GM13976 (cell line): ENCODE measurements around the gene ATP5MG.
"Not testable (repeated sequence)": the region's sequence is repeated elsewhere in the genome, so short reads cannot be mapped to it uniquely, and the experiment has no call there.

Source experiments
- DNase-seq: peaks from one replicate; pipeline ENCODE4 v3.0.0; 2012; ENCODE audit warnings: low spot score
- in situ Hi-C: fragments of 300-500 bp; cut with MboI; formaldehyde crosslinking; loops from one replicate; pipeline ENCODE4 v1.12.0; 2022; ENCODE audit warnings: low sequenced_read_pairs, mixed read lengths, inconsistent platforms; ENCODE audit not compliant: unreplicated experiment
- TF ChIP-seq, protein P1 (sequence below): IDR thresholded peaks from 2 replicates; pipeline ENCODE4 v1.5.1; 2012; ENCODE audit warnings: borderline replicate concordance, mild to moderate bottlenecking; ENCODE audit not compliant: insufficient read depth; ENCODE audit errors: extremely low read depth, missing control alignments, control extremely low read depth

ATP5MG gene

DNA sequence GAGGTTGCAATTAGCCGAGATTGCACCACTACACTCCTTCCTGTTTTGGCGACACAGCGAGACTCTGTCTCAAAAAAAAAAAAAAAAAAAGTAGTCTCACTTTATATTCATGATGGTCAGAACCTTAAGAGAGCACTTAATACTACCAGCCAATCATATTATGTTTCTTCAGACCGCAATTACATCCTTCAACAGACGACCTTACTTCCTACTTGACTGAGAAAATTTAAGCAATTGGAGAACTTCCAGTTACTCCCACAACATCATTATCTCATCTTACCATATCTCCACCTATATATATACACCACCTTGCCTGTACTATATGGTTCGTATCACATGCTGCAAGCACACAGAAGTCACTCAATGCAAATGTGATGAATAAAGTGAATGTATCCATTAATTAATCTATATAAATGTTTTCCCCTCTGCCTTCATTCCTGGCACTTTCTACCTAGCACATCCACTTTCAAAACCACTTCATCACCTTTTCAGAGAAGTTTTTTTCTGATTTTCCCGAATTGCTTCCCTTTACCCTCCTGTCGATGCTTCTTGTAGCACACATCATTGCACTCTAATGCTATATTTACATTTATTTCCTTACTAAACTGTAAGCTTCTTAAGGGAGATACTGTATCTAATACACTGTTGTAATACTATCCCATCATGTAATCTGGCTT is 13.8 kb downstream of the ATP5MG start:
- DNase-seq = no peak
- TF ChIP-seq, protein P1, sequence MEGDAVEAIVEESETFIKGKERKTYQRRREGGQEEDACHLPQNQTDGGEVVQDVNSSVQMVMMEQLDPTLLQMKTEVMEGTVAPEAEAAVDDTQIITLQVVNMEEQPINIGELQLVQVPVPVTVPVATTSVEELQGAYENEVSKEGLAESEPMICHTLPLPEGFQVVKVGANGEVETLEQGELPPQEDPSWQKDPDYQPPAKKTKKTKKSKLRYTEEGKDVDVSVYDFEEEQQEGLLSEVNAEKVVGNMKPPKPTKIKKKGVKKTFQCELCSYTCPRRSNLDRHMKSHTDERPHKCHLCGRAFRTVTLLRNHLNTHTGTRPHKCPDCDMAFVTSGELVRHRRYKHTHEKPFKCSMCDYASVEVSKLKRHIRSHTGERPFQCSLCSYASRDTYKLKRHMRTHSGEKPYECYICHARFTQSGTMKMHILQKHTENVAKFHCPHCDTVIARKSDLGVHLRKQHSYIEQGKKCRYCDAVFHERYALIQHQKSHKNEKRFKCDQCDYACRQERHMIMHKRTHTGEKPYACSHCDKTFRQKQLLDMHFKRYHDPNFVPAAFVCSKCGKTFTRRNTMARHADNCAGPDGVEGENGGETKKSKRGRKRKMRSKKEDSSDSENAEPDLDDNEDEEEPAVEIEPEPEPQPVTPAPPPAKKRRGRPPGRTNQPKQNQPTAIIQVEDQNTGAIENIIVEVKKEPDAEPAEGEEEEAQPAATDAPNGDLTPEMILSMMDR = no peak
- in situ Hi-C loops = no loop called here

DNA sequence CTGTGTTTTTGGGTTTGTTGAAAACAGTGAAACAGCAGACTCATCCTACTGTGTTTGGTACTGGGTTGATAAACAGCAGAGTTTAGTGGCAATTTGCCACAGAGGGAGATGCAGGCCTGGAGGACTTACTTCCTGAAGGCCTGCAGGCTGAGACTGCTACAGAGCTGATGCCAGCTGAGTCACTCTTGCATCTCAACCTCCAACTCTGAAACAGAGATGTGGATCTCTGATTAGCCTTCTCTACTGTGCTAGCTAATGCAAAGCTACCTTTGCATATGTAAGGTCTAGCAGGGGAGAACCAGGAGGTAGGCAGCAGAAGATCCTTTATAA is 14.3 kb downstream of the ATP5MG start:
- TF ChIP-seq, protein P1 = no peak
- no peak for DNase-seq
- in situ Hi-C loops = no loop called here

DNA sequence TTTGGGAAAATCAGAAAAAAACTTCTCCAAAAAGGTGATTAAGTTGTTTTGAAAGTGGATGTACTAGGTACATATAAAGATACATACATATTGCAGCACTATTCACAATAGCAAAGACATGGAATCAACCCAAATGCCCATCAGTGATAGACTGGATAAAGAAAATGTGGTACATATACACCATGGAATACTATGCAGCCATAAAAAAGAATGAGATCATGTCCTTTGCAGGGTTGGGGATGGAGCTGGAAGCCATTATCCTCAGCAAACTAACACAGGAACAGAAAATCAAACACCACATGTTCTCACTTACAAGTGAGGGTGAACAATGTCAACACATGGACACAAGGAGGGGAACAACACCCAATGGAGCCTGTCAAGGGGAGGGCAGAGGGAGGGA is 15.5 kb downstream of the ATP5MG start:
- DNase-seq, in situ Hi-C loops: not testable (repeated sequence)

DNA sequence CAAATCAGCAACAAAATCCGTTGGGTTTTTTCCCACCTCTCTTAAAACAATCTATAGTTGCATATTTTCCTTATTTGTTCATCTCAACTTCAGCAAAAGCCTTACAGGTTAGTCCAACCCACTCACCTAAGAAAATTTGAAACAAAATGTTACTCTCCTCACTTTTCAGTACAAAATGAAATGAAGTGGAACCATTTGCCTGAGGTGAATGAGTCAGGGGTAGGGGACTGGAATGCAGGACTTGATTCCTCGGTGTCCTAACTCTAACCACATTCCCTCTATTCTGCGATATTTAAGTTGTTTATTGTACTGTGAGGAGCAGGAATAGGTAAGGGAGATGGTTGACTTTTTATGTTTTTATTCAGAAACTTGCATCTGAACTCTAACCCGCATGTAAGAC is 16.4 kb downstream of the ATP5MG start:
- TF ChIP-seq, protein P1 = no peak
- in situ Hi-C loops = no loop called here
- no peak for DNase-seq

DNA sequence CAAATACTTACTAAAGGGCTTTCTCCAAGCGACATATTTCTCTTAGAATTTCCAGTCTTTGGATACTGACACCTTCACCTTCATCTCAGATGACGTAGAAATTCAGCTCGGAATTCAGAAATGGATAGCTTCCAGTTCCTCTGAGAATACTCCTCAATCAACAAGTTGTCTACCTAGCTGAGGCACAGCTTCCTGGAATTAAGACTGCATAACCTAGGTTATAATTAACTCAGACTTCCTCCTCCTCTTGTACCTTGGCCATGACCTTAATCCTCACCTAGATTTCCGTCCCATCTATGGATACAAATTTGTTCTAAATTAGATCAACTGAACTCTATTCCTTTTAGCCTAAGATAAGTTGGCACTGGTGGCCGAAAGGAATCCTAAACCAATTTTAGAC is 17.4 kb downstream of the ATP5MG start:
- no peak for DNase-seq
- TF ChIP-seq, protein P1 = no peak
- in situ Hi-C loops = no loop called here

DNA sequence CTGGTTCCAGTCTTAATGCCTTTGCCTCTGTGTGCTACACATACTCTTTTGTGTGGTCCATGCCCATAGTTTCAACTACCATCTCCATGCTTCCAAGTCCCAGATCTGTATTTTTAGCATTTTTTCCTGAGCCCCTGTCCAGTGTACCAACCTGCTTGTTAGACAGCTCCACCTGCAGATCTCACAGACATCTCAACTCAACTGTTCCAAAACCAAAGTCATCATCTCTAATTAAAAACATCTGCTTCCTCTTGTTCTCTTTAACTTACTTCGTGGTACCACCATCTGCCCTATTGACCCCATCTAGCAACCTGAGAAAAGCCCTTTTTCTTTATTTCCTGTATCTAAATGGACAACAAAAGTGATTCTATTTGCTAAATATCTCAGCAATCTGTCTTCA is 26.3 kb downstream of the ATP5MG start:
- in situ Hi-C loops = no loop called here
- TF ChIP-seq, protein P1 = no peak

DNA sequence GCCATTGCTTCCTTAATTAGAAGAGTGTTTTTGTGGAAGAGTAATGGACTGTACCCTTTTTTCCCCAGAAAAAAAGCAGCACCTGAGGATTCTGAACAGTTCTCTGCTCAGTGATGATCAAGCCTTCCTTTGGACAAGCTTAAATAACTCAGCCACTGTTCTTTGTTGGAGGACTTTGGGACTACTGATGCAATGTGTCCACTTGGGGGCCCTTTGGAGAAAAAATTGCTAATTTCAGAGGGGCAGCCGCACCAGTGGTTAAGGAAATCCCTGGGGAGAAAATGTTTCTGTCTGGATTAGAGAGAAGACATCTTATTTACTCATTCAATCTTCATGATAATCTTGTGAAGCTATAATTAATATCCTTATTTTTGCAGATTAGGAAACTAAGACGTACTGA is 29.6 kb downstream of the ATP5MG start:
- no peak for DNase-seq
- TF ChIP-seq, protein P1 = no peak
- in situ Hi-C loops = no loop called here

More for the DNA sequence above, 26.3 kb downstream of the ATP5MG start:
- no peak for DNase-seq
